ENCODE data around the gene PHB1.

GRCh38 chr17:49401971-49402611 lies 12.6 kb downstream of the PHB1 start:
- TF ChIP-seq CTCF (IDR thresholded peaks at IDR 0.05) = no peak
- TF ChIP-seq EP300 (IDR thresholded peaks at IDR 0.05) = no peak
- TF ChIP-seq POLR2A (IDR thresholded peaks at IDR 0.05) = no peak

All from tibial nerve (tissue), 4 donors.